SK-N-MC (cell line): ENCODE results near the gene ACTMAP.

Experiments
- EZH2 ChIP-seq: fragments of 200-600 bp; sonication (generic); IDR thresholded peaks from one replicate; pipeline ENCODE4 v1.6.1; 2017; ENCODE audit warnings: antibody characterized with exemption
- POLR2AphosphoS5 ChIP-seq: IDR thresholded peaks from 2 replicates; pipeline ENCODE4 v1.6.1; 2012; ENCODE audit warnings: mild to moderate bottlenecking, low read depth, low read length, borderline replicate concordance

DNA sequence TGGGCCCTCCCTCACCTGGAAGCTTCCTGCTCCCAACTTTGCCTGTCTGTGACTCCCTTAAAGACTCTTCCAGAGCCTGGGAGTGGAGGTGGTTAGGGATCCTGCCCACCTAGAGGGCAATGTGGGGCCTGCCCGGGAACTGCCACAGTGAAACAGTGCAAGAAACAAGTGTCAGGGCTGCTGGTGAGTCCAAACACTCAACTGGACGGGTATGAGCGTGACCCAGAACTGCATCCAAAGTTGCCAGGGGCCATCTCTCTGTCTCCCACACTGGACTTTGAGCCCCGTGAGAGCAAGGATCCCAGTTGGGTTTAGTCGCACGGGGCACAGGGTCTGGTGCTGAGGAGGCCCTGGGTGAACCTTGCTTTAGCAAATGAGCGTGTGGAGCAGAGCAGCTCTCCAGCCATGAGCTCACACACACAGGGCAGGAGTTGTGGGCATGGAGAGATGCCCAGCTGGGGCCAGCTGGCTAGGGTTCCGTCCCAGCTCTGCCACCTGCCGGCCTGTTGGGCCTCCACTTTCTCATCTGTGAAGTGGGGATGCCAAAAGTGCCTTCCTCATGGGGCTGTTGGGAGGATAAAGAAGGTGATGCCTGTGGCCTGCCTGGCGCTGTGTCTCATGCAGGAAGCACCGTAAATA lies 57.0 kb downstream of the ACTMAP start:
- TF ChIP-seq POLR2AphosphoS5, result no peak
- TF ChIP-seq EZH2, result no peak
